GM19240 (cell line): Measurements from ENCODE around the gene VPS33B.
A peak's percentile ranks its signal among the peaks of the same experiment; 100 is the strongest.

Experiments used
- DNase-seq: peaks from one replicate; pipeline ENCODE4 v3.0.0; 2011; ENCODE audit warnings: low spot score; ENCODE audit not compliant: insufficient read length

The VPS33B gene

DNA sequence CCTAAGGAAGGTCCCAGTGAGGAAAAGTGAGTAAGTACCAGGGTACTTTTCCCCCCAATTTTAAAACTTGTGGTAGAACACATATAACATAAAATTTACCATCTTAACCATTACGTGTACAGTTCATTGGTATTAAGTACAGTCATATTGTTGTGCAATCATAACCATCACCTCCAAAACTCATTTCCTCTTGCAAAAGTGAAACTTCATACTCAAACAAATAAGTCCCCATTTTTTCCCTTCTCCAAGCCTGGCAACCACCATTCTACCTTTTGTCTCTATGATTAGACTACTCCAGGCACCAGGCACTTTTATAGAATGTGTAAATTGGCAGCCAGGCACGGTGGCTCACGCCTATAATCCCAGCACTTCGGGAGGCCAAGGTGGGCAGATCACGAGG is 40.3 kb downstream of the VPS33B start:
- no peak for DNase-seq

DNA sequence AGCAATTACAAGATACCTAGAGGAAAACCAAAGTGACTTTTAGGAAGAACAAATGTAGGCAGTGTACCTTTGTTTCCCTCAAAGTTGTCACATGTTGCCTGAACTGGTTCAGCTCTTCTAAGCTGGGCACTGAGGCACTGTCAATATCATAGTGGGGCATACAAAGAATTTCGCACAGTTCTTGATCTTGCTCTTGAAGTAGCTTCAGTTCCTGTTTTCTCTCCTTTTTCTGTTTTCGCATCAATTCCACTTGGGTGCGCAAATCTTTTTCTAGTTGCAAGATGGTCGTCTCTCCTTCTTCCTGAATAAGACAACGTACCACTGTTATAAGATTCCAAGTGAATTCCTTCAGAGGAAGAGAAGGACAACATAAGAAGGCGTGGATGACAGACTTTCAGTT is 40.7 kb downstream of the VPS33B start:
- DNase-seq: peak; percentile 13

GRCh38 chr15:90979582-90979981 is 42.8 kb downstream of the VPS33B start:
- no peak for DNase-seq

- DNase-seq: no peak
Observed at GRCh38 chr15:90974216-90974615, 48.2 kb downstream of the VPS33B start.

DNA sequence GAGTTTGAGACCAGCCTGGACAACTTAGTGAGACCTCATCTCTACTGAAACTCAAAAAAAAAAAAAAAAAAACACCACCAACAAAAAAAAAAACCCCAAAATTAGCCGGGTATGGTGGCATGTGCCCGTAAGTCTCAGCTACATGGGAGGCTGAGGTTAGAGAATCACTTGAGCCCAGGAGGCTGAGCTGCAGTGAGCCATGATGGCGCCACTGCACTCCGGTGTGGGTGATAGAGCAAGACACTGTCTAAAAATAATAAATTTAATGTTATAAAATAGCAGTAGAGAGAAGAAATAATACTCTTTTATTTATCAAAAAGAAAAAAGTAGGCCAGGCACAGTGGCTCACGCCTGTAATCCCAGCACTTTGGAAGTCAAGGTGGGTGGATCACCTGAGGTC is 50.3 kb downstream of the VPS33B start:
- DNase-seq: no peak

DNA sequence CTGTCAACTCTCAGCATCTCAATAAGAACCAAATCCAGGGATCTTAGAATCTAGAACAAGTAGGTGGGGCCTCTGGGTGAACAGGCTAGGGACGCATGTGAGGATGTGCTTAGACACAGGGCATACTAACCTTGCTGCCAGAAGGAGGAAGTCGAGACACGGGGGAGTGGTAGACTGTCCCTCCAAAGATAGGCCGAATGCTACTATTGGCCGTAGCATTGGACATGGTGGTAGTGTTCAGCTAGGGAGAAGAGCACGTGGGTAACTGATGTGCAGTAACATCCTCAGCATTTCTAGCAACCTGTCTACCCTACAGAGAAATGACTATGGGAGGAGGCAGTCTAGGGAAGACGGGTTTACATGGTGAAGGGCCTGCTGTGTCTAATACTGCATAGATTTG is 52.1 kb downstream of the VPS33B start:
- DNase-seq: no peak

DNA sequence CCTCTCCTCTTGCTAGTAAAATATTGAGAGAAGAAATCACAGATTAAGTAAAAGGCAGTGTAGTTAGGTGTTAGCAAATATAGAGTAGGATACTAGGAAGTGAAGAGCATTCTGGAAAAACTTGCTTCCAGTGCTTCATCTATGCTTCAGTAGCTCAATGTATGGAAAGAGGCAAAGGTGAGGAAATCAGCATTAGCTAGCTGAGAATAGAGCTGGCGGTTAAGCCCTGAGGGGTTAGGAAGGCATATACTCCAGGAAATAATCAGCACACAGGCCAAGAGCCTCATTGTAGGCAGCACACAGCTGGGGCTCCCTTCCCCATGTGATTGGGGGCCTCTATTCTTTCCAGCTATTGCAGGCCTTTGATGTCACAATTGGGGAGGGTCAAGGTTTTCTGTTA is 54.0 kb downstream of the VPS33B start:
- DNase-seq: no peak

- no peak for DNase-seq
Observed at GRCh38 chr15:90967206-90967605, 55.2 kb downstream of the VPS33B start.

DNA sequence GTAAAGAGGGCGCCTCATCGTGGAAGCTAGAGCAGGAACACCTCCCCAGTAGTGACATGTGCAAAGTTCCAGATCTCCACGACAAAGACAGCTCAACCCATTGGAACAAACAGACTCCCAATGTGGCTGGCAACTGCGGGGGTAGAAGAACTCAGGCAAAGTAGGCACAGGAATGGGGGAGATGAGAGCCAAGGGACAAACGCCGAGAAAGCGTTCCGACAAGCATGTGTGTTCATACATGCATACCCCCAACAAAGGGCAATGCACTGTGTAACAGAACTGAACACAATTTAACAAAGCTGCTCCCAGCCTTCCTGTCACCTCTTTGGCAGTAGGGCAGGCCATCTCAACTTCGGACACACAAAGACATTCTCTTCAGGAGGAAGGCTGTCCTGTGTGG is 56.1 kb downstream of the VPS33B start:
- no peak for DNase-seq

DNA sequence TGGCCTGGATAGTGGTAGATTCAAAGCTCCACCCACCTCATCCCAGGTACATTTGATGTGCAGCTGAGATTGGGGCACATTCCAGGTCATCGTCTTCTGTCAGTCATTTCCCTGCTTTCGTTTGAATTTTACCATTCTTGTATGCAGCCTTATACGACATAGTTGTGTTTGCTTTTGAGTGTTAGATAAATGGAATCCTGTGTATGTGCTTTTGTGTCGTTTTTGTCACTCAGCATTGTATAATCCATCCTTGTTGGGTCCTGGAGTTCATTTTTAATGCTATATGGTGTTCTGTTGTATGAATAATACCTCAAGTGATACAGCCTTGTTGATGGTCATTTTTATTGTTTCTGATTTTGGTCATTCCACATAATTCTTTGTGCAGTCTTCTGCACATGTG is 60.4 kb downstream of the VPS33B start:
- DNase-seq: no peak

DNA sequence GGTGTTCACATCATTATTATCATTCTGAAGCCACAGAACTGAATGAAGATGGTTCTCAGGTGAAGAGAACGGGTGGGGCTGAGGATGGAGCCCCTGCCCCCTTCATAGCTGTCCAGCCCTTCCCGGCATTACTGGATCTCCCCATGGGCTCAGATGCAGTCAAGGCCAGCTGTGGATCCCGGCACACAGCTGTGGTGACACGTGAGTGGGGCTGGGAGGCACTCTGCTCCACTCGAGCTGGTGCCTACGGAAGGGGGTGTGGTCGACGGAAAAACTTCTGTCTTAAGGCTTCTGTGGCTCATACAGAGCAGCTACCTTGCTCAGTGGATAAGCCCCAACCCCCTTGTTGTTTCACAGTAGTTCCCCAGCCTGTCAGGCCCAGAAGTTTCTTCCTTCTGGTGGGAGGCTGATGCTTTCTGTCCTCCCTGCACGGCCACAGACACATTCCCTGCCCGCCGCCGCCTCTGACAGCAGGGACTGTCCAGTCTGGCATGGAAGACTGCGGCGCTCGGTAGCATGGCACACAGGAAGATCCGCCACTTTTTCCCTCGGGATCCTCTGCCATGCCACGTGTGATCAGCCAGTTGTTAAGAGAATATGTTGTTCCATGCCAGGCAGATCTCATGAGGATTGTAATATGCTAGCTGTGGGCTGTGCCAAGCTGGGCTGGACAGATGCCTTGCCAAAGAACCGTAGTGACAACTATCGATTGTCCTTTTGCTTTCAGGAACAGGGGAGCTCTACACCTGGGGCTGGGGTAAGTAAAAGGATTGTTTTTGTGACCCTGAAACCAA is 61.9 kb downstream of the VPS33B start:
- DNase-seq: no peak

DNA sequence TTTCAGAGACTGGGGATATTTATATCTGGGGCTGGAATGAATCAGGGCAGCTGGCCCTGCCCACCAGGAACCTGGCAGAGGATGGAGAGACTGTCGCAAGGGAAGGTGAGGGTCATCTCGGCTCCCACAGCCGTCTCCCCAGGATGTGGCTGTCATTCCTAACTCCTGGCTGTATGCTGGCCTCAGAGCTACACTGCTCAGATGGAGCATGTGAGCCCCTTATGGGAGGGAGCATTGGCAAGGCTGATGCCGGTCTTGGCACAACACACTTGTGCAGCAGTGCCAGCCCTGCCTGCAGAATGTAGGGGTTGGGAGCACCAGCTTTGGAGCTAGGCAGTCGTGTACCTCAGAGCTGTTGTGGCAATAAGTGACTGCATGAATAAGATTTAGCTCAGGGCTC is 62.5 kb downstream of the VPS33B start:
- no peak for DNase-seq

GRCh38 chr15:90959028-90959595 is 63.3 kb downstream of the VPS33B start:
- no peak for DNase-seq

- DNase-seq: no peak
Observed at GRCh38 chr15:90957791-90958190, 64.6 kb downstream of the VPS33B start.

DNA sequence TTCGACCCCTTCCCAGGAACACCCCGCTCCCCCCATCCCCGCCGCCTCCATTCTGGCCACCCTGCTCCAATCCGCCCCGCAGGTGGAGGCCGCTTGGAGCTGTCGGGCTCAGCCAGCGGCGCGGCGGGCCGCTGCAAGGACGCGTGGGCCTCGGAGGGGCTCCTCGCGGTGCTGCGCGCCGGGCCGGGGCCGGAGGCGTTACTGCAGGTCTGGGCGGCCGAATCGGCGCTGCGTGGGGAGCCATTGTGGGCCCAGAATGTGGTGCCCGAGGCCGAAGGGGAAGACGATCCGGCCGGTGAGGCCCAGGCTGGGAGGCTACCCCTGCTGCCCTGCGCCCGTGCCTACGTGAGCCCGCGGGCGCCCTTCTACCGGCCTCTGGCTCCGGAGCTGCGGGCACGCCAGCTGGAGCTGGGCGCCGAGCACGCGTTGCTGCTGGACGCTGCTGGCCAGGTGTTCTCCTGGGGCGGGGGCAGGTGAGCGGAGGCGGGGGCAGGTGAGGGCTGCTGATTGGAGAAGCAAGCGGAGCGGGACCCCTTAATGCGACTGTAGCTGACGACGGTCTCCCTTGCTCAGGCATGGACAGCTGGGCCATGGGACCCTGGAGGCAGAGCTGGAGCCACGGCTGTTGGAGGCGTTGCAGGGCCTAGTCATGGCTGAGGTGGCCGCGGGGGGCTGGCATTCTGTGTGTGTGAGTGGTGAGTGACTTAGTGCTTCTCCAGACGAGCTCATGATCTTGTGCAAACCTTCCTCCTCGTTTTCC is 65.2 kb downstream of the VPS33B start:
- no peak for DNase-seq

DNA sequence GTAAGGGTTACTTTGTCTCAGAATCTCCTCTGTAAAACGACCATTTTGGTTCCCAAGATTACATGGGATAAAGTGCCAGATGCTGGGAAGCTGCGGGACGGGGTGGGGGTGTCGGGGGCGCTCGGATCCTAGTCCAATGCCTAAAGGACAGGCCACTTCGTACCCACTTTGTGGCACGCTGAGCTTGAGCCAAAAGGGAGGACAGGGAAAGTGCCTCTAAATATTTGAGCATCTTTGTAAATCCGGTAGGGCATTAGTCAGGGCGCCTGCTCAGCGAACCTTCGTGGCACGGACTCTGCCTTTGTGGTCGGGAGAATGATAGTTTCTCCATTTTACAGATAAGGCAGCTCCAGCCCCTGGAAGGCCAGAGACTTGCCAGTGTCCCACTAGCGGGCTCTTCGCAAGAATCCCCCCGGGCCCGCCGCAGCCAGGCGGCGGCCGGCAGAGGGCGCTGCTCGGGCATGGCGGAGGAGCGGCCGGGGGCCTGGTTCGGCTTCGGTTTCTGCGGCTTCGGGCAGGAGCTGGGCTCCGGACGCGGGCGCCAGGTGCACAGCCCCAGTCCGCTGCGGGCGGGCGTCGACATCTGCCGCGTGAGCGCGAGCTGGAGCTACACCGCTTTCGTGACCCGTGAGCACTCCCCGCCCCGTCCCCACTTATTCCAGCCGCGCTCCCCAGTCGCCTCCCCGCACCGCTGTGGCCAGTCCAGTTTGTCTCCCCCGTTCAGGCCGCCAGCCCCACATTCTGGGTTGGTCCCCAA is 65.9 kb downstream of the VPS33B start:
- DNase-seq: peak; percentile 71

GRCh38 chr15:90955624-90956273 is 66.6 kb downstream of the VPS33B start:
- no peak for DNase-seq

DNA sequence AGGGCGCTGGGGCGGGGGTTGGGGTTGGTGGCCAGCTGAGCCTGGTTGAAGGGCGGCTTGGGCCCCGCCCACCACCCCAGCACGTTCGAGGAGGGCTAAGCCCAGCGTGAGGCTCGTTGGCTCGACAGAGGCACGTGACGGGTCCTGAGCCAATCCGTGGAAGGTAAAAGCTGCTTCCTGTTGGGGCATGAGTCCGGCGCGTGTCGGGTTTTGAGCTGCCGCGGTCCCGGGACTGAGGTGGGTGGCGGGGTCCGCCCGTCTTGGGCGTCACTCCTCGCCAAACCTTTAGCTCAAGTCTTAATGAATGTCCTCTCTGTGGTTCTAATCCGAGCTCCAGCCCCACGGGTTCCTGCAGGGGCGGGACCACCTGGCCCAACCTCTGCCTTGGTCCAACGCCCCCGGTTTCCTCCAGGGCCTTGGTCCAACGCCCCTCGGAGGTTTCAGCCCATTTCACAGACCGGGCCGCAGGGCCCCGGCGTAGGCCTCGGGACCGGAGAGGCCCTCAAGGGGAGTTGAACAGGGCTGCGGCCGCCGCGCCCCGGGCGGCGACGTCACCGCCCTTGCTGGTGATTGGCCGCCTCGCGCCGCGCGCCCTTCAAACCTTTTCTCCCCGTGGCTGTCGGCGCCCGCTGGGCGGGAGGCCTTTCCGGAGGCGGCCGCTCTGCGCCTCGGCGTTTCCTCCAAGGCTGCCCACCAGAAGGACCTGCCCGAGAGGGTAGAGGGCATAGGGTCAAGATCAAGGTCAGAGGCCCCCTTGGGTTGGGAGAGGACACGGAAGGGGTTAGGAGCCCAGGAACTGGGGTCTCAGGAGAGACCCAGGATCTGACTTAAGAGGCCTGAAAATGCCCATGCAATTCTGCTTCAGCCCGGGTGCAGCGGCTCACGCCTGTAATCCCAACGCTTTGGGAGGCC is 67.4 kb downstream of the VPS33B start, which contains the start of gene RCCD1:
Gene RCCD1, plus strand, starts transcription at position 173 of the 912 bp plus-strand sequence. CDS start 1,851 bp downstream, outside the sequence.
- DNase-seq: peak; percentile 100

DNA sequence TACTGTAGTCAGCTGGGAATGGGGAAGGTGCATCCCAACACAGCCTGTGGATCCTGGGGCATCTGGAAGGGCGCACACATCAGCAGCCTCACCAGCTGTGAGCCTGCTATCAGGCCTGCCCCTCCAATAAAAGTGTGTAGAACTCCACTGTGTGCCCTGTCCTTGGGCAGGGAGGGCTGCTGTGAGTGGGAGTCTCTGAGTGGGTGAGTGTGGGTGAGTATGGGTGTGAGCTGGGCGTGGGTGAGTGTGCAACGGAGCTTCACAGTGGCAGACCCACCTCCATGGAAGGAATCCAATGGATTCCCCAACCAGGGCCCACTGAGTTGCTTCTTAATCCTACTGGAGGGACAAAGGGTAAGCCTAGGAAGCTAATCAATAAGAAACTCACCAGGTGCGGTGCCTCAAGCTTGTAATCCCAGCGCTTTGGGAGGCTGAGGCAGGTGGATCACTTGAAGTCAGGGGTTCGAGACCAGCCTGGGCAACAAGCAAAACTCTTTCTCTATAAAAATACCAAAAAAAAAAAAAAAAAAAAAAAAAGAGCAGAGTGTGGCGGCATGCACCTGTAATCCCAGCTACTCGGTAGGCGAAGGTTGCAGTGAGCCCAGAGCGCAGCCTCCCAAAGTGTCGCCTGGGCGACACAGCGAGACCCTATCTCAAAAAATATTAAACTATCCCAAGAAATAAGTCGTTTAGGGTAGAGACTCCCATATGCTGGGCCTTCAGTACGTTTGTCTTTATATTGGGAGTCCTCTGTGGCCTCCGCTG is 68.3 kb downstream of the VPS33B start:
- DNase-seq: no peak
